ENCODE data around the gene SOX10. TPM values are rescaled to one million over a fixed set of nuclear protein-coding genes. Genes with fewer than 3 reads are reported as not detected.

SOX10 gene
- total RNA-seq, 1 donor from 2014 or later: 1.2 TPM

- H3K4me1 ChIP-seq: peaks cover 19% of the 10 kb centered on the region
- no peak for TF ChIP-seq CTCF (IDR thresholded peaks at IDR 0.05; ENCODE audit: borderline replicate concordance)
- intact Hi-C loops (cut with micrococcal nuclease): no loop called here
- DNase-seq: no peak
- H3K9me3 ChIP-seq (replicated peaks): no peaks in the 10 kb centered on the region
- no peaks in the 10 kb centered on the region for H3K27me3 ChIP-seq (ENCODE audit: low read depth)
- no peak overlapping the region for H3K4me3 ChIP-seq
- H3K27ac ChIP-seq (replicated peaks): no peak overlapping the region
- H3K36me3 ChIP-seq: peaks cover 76% of the 10 kb centered on the region
Measured at GRCh38 chr22:37926771-37927636, 57.4 kb downstream of the SOX10 start.

GRCh38 chr22:37926358-37926757 lies 58.0 kb downstream of the SOX10 start:
- no peak for TF ChIP-seq CTCF (IDR thresholded peaks at IDR 0.05; ENCODE audit: borderline replicate concordance)
- Histone ChIP-seq H3K4me1 (peaks cover 12% of the 10 kb centered on the region), H3K4me3 (no peak overlapping the region), H3K9me3 (replicated peaks) (no peaks in the 10 kb centered on the region), H3K36me3 (peaks cover 78% of the 10 kb centered on the region), H3K27ac (replicated peaks) (no peak overlapping the region), H3K27me3 (ENCODE audit: low read depth) (no peaks in the 10 kb centered on the region)
- intact Hi-C loops (cut with micrococcal nuclease): no loop called here
- no peak for DNase-seq

GRCh38 chr22:37925767-37926166 lies 58.6 kb downstream of the SOX10 start:
- no peaks in the 10 kb centered on the region for H3K9me3 ChIP-seq (replicated peaks)
- DNase-seq: no peak
- no peak overlapping the region for H3K27ac ChIP-seq (replicated peaks)
- H3K4me3 ChIP-seq: no peak overlapping the region
- H3K36me3 ChIP-seq: peaks cover 84% of the 10 kb centered on the region
- intact Hi-C loops (cut with micrococcal nuclease): no loop called here
- peaks cover 8% of the 10 kb centered on the region for H3K4me1 ChIP-seq
- no peaks in the 10 kb centered on the region for H3K27me3 ChIP-seq (ENCODE audit: low read depth)
- no peak for TF ChIP-seq CTCF (IDR thresholded peaks at IDR 0.05; ENCODE audit: borderline replicate concordance)

GRCh38 chr22:37925330-37925729 lies 59.0 kb downstream of the SOX10 start:
- peaks cover 88% of the 10 kb centered on the region for H3K36me3 ChIP-seq
- no peak for TF ChIP-seq CTCF (IDR thresholded peaks at IDR 0.05; ENCODE audit: borderline replicate concordance)

GRCh38 chr22:37924386-37925065 lies 59.8 kb downstream of the SOX10 start:
- H3K36me3 ChIP-seq: peaks cover 89% of the 10 kb centered on the region
- H3K4me3 ChIP-seq: no peak overlapping the region
- H3K9me3 ChIP-seq (replicated peaks): no peaks in the 10 kb centered on the region
- DNase-seq: no peak
- intact Hi-C loops (cut with micrococcal nuclease): no loop called here
- TF ChIP-seq CTCF (IDR thresholded peaks at IDR 0.05; ENCODE audit: borderline replicate concordance): no peak
- H3K27ac ChIP-seq (replicated peaks): no peak overlapping the region
- H3K27me3 ChIP-seq (ENCODE audit: low read depth): no peaks in the 10 kb centered on the region
- peaks cover 7% of the 10 kb centered on the region for H3K4me1 ChIP-seq

More at GRCh38 chr22:37925330-37925729, 59.0 kb downstream of the SOX10 start:
- no peaks in the 10 kb centered on the region for H3K9me3 ChIP-seq (replicated peaks)
- no peak overlapping the region for H3K4me3 ChIP-seq
- H3K27me3 ChIP-seq (ENCODE audit: low read depth): no peaks in the 10 kb centered on the region
- no peak overlapping the region for H3K27ac ChIP-seq (replicated peaks)
- DNase-seq: no peak
- H3K4me1 ChIP-seq: peaks cover 3% of the 10 kb centered on the region
- intact Hi-C loops (cut with micrococcal nuclease): no loop called here
